Stimulated activated memory B cell treated with anti-CD40 and anti-IgM and Interleukin-4, amounts not matched to agents 10 μg/mL and 1 μg/mL and 100 μg/mL, for 72 hours (primary cell): ENCODE measurements around the gene TEDC2.

ENCODE experiments used
- ATAC-seq: fragments of 150-1000 bp; cut with Tn5 transposase; 2 replicates; pipeline ENCODE4 v1.10.0; 2021
- H3K27ac Mint-ChIP-seq: one replicate; pipeline ENCODE4 v1.8.0; 2022; ENCODE audit warnings: mild to moderate bottlenecking, mixed read lengths
- H3K27me3 Mint-ChIP-seq: one replicate; pipeline ENCODE4 v1.8.0; 2022; ENCODE audit warnings: mixed read lengths
- H3K36me3 Mint-ChIP-seq: one replicate; pipeline ENCODE4 v1.8.0; 2022; ENCODE audit warnings: mixed read lengths
- H3K4me1 Mint-ChIP-seq: one replicate; pipeline ENCODE4 v1.8.0; 2022; ENCODE audit warnings: mixed read lengths
- H3K4me3 Mint-ChIP-seq: one replicate; pipeline ENCODE4 v1.8.0; 2022; ENCODE audit warnings: mild to moderate bottlenecking, moderate library complexity, mixed read lengths
- H3K9me3 Mint-ChIP-seq: one replicate; pipeline ENCODE4 v1.8.0; 2022; ENCODE audit warnings: mixed read lengths

TEDC2 gene

GRCh38 chr16:2487903-2488531 is 28.1 kb downstream of the TEDC2 start:
- ATAC-seq = no peak
- Mint-ChIP-seq H3K36me3 (no peaks in the 10 kb centered on the region), H3K4me1 (peaks cover 19% of the 10 kb centered on the region), H3K27ac (peak overlapping the region; percentile 77), H3K27me3 (no peaks in the 10 kb centered on the region), H3K4me3 (no peak overlapping the region), H3K9me3 (no peaks in the 10 kb centered on the region)

DNA sequence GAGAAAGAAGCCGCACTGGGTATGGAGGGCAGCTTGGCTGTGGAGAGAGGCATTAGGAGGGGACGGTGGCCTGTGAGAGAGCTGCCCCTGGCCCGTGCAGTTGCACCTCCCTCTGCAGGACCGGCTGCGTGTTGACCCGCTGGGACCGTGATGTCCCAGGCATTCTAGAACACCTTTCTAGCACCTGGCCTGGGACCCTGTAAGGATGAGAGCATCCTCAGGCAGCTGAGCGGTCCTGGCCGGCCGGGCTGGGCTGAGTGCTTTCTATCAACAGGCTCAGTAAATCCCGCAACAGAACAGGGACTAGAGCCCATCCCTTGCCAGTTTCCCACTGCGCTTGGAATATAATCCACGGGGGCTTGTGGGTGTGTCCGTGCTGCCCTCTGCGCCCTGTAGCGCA is 29.7 kb downstream of the TEDC2 start:
- H3K9me3 Mint-ChIP-seq = no peaks in the 10 kb centered on the region
- no peak overlapping the region for H3K27ac Mint-ChIP-seq
- no peaks in the 10 kb centered on the region for H3K27me3 Mint-ChIP-seq
- no peak for ATAC-seq
- H3K36me3 Mint-ChIP-seq = no peaks in the 10 kb centered on the region
- no peak overlapping the region for H3K4me3 Mint-ChIP-seq
- H3K4me1 Mint-ChIP-seq = peaks cover 19% of the 10 kb centered on the region

DNA sequence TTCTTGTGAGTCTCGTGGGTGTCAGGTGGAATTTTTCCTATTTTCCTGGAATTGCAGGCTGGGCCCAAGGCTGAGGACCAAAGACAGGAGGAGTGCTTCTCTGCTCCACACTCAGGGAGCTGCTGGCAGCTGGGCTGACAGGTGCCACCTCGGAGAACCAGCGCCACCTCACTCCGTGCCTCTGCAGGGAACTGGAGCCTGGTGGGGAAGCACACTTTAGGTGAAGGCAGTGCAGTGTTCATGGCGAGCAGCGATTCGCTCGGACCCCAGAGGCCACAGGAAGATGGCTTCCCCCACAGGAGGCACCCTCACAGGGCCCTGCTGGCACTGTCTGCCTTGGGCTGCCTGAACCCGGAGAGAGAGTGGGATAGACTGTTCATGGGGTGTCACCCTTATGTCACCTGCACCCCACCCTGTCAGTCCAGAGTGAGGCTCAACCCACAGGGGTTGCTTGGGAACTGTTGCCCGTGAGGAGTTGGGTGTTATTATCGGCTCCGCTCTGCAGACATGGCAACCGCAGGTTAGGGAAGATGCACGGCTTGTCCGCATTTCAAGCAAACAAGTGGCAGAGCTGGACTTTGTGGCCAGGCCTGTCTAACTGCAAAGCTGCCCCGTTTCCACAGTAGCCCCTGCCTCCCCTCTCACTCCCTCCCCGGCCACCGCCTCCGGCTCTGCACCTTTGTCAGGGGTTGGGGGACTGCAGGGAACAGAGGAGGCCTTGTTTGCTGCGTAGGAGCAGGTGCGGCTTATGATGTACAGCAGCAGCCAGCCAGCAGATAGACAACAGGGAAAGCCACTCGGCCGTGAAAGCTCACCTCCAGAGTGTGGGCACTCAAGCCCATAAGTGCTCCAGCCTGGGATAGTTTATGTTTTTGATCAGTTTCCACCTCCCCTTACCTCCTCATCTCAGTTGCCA is 30.5 kb downstream of the TEDC2 start:
- no peak for ATAC-seq
- H3K4me1 Mint-ChIP-seq = peaks cover 19% of the 10 kb centered on the region
- H3K27me3 Mint-ChIP-seq = no peaks in the 10 kb centered on the region
- H3K27ac Mint-ChIP-seq = no peak overlapping the region
- no peaks in the 10 kb centered on the region for H3K36me3 Mint-ChIP-seq
- H3K9me3 Mint-ChIP-seq = no peaks in the 10 kb centered on the region
- no peak overlapping the region for H3K4me3 Mint-ChIP-seq

GRCh38 chr16:2492292-2492691 is 32.4 kb downstream of the TEDC2 start:
- no peak for ATAC-seq
- H3K27me3 Mint-ChIP-seq = no peaks in the 10 kb centered on the region
- H3K4me3 Mint-ChIP-seq = no peak overlapping the region
- no peaks in the 10 kb centered on the region for H3K9me3 Mint-ChIP-seq
- peaks cover under 1% of the 10 kb centered on the region for H3K36me3 Mint-ChIP-seq
- H3K4me1 Mint-ChIP-seq = peaks cover 7% of the 10 kb centered on the region
- no peak overlapping the region for H3K27ac Mint-ChIP-seq

- Mint-ChIP-seq H3K27me3 (no peaks in the 10 kb centered on the region), H3K4me3 (no peak overlapping the region), H3K4me1 (no peaks in the 10 kb centered on the region), H3K27ac (no peak overlapping the region), H3K36me3 (peaks cover 10% of the 10 kb centered on the region), H3K9me3 (no peaks in the 10 kb centered on the region)
- no peak for ATAC-seq
These were observed 33.7 kb downstream of the TEDC2 start for GRCh38 chr16:2493605-2494004.

DNA sequence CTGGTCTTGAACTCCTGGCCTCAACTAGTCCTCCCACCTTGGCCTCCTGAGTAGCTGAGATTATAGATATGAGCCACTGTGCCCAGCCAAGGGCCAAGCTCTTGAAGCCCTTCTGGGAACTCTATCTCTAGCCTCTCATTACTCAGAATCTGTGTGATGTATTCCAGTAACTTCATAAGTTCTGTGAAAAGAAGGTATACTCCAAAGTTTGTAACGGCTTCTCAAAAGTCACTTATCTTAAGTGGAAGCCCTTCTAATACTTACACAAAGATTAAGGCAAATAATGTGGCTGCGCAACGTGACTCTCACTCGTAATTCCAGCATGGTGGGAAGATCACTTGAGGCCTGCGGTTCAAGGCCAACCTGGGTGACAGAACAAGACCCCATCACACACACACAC is 34.7 kb downstream of the TEDC2 start:
- Mint-ChIP-seq H3K4me1 (no peaks in the 10 kb centered on the region), H3K27ac (no peak overlapping the region), H3K27me3 (no peaks in the 10 kb centered on the region), H3K36me3 (peaks cover 10% of the 10 kb centered on the region), H3K9me3 (no peaks in the 10 kb centered on the region), H3K4me3 (no peak overlapping the region)
- no peak for ATAC-seq

GRCh38 chr16:2495041-2495440 is 35.1 kb downstream of the TEDC2 start:
- H3K36me3 Mint-ChIP-seq = peaks cover 10% of the 10 kb centered on the region
- H3K27me3 Mint-ChIP-seq = no peaks in the 10 kb centered on the region
- ATAC-seq = no peak
- H3K4me3 Mint-ChIP-seq = no peak overlapping the region
- H3K27ac Mint-ChIP-seq = no peak overlapping the region
- no peaks in the 10 kb centered on the region for H3K9me3 Mint-ChIP-seq
- H3K4me1 Mint-ChIP-seq = no peaks in the 10 kb centered on the region

DNA sequence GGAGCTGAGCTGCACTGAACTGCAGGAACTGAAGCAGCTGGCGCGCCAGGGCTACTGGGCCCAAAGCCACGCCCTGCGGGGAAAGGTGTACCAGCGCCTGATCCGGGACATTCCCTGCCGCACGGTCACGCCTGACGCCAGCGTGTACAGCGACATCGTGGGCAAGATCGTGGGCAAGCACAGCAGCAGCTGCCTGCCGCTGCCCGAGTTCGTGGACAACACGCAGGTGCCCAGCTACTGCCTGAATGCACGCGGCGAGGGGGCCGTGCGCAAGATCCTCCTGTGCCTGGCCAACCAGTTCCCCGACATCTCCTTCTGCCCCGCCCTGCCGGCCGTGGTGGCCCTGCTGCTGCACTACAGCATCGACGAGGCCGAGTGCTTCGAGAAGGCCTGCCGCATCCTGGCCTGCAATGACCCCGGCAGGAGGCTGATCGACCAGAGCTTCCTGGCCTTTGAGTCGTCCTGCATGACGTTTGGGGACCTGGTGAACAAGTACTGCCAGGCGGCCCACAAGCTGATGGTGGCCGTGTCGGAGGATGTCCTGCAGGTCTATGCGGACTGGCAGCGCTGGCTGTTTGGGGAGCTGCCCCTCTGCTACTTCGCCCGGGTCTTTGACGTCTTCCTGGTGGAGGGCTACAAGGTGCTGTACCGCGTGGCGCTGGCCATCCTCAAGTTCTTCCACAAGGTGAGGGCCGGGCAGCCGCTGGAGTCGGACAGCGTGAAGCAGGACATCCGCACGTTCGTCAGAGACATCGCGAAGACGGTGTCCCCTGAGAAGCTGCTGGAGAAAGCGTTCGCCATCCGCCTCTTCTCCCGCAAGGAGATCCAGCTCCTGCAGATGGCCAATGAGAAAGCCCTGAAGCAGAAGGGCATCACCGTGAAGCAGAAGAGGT is 36.6 kb downstream of the TEDC2 start:
- H3K4me1 Mint-ChIP-seq = no peaks in the 10 kb centered on the region

DNA sequence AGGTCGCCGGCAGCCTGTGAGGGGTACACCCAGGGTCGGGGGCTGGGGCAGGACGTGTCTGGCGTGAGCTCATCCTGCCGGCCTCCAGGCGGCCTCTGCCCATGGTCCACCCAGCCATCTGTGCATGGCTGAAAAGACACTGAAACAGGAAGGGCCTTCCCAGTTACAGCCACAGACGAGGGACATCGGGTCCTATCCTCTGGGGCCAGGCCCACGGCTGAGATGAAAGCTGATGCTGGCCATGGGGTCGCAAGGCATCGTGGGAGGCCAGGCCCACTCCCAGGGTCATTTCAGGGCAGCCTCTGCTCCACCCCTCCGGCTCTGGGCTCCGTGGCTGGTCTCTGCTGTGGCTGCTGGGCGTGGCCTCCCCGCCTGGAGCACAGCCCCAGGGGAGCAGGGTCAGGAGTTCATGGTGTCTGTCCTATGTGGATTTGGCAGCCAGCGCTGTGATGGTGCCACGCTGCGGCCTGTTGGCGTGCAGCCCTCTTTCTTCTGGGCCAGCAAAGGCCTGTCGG is 37.3 kb downstream of the TEDC2 start:
- no peak overlapping the region for H3K4me3 Mint-ChIP-seq
- H3K9me3 Mint-ChIP-seq = no peaks in the 10 kb centered on the region
- no peaks in the 10 kb centered on the region for H3K27me3 Mint-ChIP-seq
- H3K27ac Mint-ChIP-seq = no peak overlapping the region
- peaks cover 5% of the 10 kb centered on the region for H3K4me1 Mint-ChIP-seq
- no peak for ATAC-seq
- H3K36me3 Mint-ChIP-seq = peaks cover 10% of the 10 kb centered on the region

More for the DNA sequence above, 36.6 kb downstream of the TEDC2 start:
- ATAC-seq = no peak
- H3K27ac Mint-ChIP-seq = no peak overlapping the region
- no peaks in the 10 kb centered on the region for H3K9me3 Mint-ChIP-seq
- no peak overlapping the region for H3K4me3 Mint-ChIP-seq
- H3K36me3 Mint-ChIP-seq = peaks cover 10% of the 10 kb centered on the region
- H3K27me3 Mint-ChIP-seq = no peaks in the 10 kb centered on the region

GRCh38 chr16:2497695-2498484 is 38.0 kb downstream of the TEDC2 start:
- Mint-ChIP-seq H3K27ac (no peak overlapping the region), H3K36me3 (peaks cover 10% of the 10 kb centered on the region), H3K4me1 (peaks cover 5% of the 10 kb centered on the region), H3K4me3 (no peak overlapping the region), H3K9me3 (no peaks in the 10 kb centered on the region), H3K27me3 (no peaks in the 10 kb centered on the region)
- ATAC-seq = no peak

DNA sequence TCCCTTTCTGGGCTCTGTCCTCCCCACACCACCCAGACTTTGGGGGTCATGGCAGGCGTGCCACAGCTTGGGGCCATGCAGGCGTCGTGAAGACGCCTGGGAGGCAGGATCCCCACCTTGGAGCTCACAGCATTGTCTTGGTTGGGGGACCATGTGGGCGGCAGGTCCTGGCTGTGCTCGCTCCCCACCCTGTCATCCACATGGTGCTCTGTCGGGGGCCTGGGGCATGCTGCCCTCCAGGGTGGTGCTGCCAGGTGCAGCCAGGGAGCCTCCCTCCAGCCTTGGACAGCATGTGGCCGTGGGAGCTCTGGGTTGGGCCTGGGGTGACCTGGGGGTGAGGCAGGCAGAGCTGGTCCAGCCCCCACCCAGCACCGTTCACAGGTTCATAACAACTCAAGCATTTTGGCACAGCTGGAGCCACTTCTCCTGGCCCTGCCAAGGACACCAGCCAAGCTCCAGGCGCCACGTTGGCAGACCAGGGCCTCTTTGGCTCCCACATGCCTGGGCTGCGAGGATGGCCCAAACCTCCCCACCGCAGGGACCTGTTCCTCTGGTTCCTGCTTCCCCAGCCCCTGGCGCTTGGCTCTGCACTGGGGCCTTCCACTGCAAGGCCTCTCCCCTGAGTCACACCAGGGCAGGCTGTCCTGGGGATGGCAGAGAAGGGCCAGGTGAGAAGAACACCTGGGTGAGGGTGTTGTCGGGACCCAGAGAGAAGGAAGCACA is 38.8 kb downstream of the TEDC2 start:
- Mint-ChIP-seq H3K4me3 (no peak overlapping the region), H3K27ac (no peak overlapping the region), H3K27me3 (no peaks in the 10 kb centered on the region), H3K36me3 (peaks cover 10% of the 10 kb centered on the region), H3K9me3 (no peaks in the 10 kb centered on the region), H3K4me1 (peaks cover 5% of the 10 kb centered on the region)
- ATAC-seq = no peak

DNA sequence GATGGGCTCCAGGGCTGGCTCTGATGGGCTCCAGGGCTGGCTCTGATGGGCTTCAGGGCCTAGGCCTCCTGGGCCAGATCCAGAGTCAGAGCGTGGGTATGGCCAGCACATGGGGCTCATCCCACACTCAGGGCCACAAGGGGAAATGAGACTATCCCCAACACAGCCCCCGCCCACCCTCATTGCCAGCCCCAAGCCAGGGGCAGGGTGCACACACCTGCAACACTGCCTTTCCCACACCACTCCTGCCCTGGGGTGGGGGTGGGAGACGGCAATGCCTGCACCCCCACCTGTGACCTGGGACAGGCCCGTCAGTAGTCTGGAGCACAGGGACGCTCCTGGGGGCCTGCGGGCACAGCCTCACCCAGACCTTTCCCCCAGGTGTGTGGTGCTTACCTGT is 39.5 kb downstream of the TEDC2 start:
- H3K27me3 Mint-ChIP-seq = no peaks in the 10 kb centered on the region
- H3K36me3 Mint-ChIP-seq = peaks cover 10% of the 10 kb centered on the region
- H3K27ac Mint-ChIP-seq = no peak overlapping the region
- ATAC-seq = no peak
- H3K4me1 Mint-ChIP-seq = peaks cover 5% of the 10 kb centered on the region
- no peak overlapping the region for H3K4me3 Mint-ChIP-seq
- no peaks in the 10 kb centered on the region for H3K9me3 Mint-ChIP-seq

- no peak for ATAC-seq
- H3K4me1 Mint-ChIP-seq = peaks cover 5% of the 10 kb centered on the region
- H3K27me3 Mint-ChIP-seq = no peaks in the 10 kb centered on the region
- no peaks in the 10 kb centered on the region for H3K9me3 Mint-ChIP-seq
- peaks cover 10% of the 10 kb centered on the region for H3K36me3 Mint-ChIP-seq
- H3K4me3 Mint-ChIP-seq = no peak overlapping the region
- no peak overlapping the region for H3K27ac Mint-ChIP-seq
These were observed 40.1 kb downstream of the TEDC2 start for GRCh38 chr16:2499890-2500429.

GRCh38 chr16:2500430-2500917 is 40.6 kb downstream of the TEDC2 start:
- peaks cover 5% of the 10 kb centered on the region for H3K4me1 Mint-ChIP-seq
- H3K27ac Mint-ChIP-seq = no peak overlapping the region
- H3K9me3 Mint-ChIP-seq = no peaks in the 10 kb centered on the region
- no peaks in the 10 kb centered on the region for H3K27me3 Mint-ChIP-seq
- no peak overlapping the region for H3K4me3 Mint-ChIP-seq
- ATAC-seq = no peak
- H3K36me3 Mint-ChIP-seq = peaks cover 10% of the 10 kb centered on the region
